GM12878 (cell line): ENCODE results near the gene NAP1L1. TPM values are rescaled to one million over a fixed set of nuclear protein-coding genes. Genes with fewer than 3 reads are reported as not detected.

Source experiments
- CHD1 ChIP-seq: IDR thresholded peaks from 2 replicates; pipeline ENCODE4 v1.6.1; 2012; ENCODE audit warnings: low read depth, low read length, improper control_type of control experiment
- EGR1 ChIP-seq, 2 experiments: IDR thresholded peaks; 1 replicate in 1 of 2; 2 replicates in 1 of 2; pipeline ENCODE4 v1.6.1; 2011 to 2012; ENCODE audit warnings: low read depth in 2 of 2, low read length in 2 of 2, borderline replicate concordance in 1 of 2, mild to moderate bottlenecking in 1 of 2, moderate library complexity in 1 of 2
- ESRRA ChIP-seq: IDR thresholded peaks from 2 replicates; pipeline ENCODE4 v1.6.1; 2012; ENCODE audit warnings: mild to moderate bottlenecking, low read length, improper control_type of control experiment
- HDGF ChIP-seq: fragments of 450-650 bp; IDR thresholded peaks from 2 replicates; pipeline ENCODE4 v1.6.1; 2016; ENCODE audit warnings: antibody characterized with exemption
- IRF4 ChIP-seq: IDR thresholded peaks from 2 replicates; pipeline ENCODE4 v1.6.1; 2011; ENCODE audit warnings: low read depth, low read length
- PAX8 ChIP-seq: fragments of 450-650 bp; IDR thresholded peaks from 2 replicates; pipeline ENCODE4 v1.6.1; 2017; ENCODE audit warnings: mild to moderate bottlenecking, moderate library complexity
- POLR2AphosphoS5 ChIP-seq: IDR thresholded peaks from 2 replicates; pipeline ENCODE4 v1.6.1; 2011; ENCODE audit warnings: mild to moderate bottlenecking, low read length, inconsistent platforms
- STAT3 ChIP-seq: IDR thresholded peaks from 2 replicates; pipeline ENCODE4 v1.6.1; 2011; ENCODE audit warnings: low read depth, low read length, improper control_type of control experiment
- ZZZ3 ChIP-seq: IDR thresholded peaks from 2 replicates; pipeline ENCODE4 v1.6.1; 2011; ENCODE audit warnings: low read depth; ENCODE audit not compliant: control insufficient read depth, insufficient read length
- polyA plus RNA-seq, 11 experiments: library from polyadenylated mRNA; depleted of rRNA in 4 of 11; unstranded in 6 of 11; stranded (reverse) in 5 of 11; fragments of >200 nt; fragmentation: Nextera tagmentation in 4 of 11; fragmentation: Illumina TruSeq in 1 of 11; extraction: Ambion mirVana in 4 of 11; extraction: Trizol in 1 of 11; gene quantifications; 1 replicate in 1 of 11; 2 replicates in 10 of 11; pipeline versions ENCODE4 v1.2.1 to v1.2.3, GENCODE V29; 2011 to 2016; ENCODE audit warnings: inconsistent platforms in 2 of 11, missing spikeins in 2 of 11, low read depth in 1 of 11
- total RNA-seq, 4 experiments: library from RNA; depleted of rRNA in 3 of 4; stranded (reverse); fragments of >200 nt in 3 of 4; fragmentation: Illumina TruSeq in 1 of 4; extraction: Trizol in 1 of 4; gene quantifications; 2 replicates each; pipeline versions ENCODE4 v1.2.1 to v1.2.3, GENCODE V29; 2013 to 2021
- TF ChIP-seq, protein P1 (sequence below): fragments of 450-650 bp; IDR thresholded peaks from 2 replicates; pipeline ENCODE4 v1.6.1; 2016; ENCODE audit warnings: mild to moderate bottlenecking, moderate library complexity, borderline replicate concordance
- TF ChIP-seq, protein P2 (sequence below): IDR thresholded peaks from 2 replicates; pipeline ENCODE4 v1.6.1; 2012; ENCODE audit warnings: low read length, inconsistent platforms
- TF ChIP-seq, protein P3 (sequence below): fragments of 450-650 bp; IDR thresholded peaks from 2 replicates; pipeline ENCODE4 v1.6.1; 2016; ENCODE audit warnings: mild to moderate bottlenecking
- TF ChIP-seq, protein P4 (sequence below): fragments of 450-650 bp; IDR thresholded peaks from 2 replicates; pipeline ENCODE4 v1.6.1; 2017; ENCODE audit warnings: mild to moderate bottlenecking
- TF ChIP-seq, protein P5 (sequence below): IDR thresholded peaks from 2 replicates; pipeline ENCODE4 v1.6.1; 2012; ENCODE audit warnings: low read depth, low read length, improper control_type of control experiment
- TF ChIP-seq, protein P6 (sequence below): IDR thresholded peaks from 2 replicates; pipeline ENCODE4 v1.6.1; 2012; ENCODE audit warnings: mild to moderate bottlenecking, low read depth, low read length

NAP1L1 gene
- total and polyA plus RNA-seq, 10 of the 15 experiments (the other 5 are each of a cell fraction or from before 2014, with no cell fraction given): 256 to 1,036 (median 536) TPM

DNA sequence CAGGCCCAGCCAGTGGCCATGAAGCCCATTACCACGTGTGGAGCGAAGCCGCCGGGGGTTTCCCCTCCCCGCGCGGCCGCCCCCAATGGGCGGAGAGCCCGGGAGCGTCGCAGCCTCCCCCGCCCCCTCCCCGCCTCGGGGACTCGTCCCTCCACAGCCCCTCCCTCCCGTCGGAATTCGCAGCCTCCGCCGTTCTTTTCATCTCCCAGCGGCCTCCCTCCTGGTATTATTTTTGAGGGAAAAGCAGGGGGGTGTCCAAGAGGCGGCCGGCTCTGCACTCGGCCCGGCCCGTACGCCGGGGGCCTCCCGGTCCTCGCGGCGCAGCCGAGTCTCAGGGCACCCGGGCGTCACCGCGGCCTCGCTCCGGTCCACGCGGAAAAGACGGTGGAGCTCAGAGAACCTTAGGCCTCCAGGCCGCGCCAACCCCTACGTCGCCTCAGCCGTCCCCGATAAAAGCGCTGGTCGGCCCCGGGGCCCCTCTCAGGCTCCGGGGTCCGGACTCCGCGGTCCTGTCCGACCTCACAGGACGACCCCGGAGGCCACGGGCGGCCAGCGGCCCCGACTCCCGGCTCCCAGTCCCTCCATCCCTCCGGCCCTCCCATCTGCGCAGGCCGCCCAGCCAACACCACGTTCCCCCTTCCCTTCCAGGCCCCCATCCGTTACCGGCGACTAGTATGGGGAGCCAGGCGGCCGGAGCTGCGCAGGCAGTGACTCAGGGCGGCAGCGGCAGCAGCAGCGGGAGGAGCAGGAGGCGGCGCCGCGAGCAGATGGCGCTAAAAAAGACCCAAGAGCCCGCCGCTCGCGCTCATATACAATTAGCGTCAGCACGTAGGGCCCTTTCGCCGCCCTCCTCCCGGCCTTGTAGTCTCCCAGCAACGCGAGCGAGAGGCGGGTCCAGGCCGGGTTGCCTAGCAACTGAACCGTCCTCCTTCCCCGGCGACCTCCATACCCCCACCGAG, at the start of gene NAP1L1 (continued):
- TF ChIP-seq, protein P1, sequence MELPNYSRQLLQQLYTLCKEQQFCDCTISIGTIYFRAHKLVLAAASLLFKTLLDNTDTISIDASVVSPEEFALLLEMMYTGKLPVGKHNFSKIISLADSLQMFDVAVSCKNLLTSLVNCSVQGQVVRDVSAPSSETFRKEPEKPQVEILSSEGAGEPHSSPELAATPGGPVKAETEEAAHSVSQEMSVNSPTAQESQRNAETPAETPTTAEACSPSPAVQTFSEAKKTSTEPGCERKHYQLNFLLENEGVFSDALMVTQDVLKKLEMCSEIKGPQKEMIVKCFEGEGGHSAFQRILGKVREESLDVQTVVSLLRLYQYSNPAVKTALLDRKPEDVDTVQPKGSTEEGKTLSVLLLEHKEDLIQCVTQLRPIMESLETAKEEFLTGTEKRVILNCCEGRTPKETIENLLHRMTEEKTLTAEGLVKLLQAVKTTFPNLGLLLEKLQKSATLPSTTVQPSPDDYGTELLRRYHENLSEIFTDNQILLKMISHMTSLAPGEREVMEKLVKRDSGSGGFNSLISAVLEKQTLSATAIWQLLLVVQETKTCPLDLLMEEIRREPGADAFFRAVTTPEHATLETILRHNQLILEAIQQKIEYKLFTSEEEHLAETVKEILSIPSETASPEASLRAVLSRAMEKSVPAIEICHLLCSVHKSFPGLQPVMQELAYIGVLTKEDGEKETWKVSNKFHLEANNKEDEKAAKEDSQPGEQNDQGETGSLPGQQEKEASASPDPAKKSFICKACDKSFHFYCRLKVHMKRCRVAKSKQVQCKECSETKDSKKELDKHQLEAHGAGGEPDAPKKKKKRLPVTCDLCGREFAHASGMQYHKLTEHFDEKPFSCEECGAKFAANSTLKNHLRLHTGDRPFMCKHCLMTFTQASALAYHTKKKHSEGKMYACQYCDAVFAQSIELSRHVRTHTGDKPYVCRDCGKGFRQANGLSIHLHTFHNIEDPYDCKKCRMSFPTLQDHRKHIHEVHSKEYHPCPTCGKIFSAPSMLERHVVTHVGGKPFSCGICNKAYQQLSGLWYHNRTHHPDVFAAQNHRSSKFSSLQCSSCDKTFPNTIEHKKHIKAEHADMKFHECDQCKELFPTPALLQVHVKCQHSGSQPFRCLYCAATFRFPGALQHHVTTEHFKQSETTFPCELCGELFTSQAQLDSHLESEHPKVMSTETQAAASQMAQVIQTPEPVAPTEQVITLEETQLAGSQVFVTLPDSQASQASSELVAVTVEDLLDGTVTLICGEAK: peak; percentile 35; the same call in 1 of the 2 replicates
- TF ChIP-seq, protein P2, sequence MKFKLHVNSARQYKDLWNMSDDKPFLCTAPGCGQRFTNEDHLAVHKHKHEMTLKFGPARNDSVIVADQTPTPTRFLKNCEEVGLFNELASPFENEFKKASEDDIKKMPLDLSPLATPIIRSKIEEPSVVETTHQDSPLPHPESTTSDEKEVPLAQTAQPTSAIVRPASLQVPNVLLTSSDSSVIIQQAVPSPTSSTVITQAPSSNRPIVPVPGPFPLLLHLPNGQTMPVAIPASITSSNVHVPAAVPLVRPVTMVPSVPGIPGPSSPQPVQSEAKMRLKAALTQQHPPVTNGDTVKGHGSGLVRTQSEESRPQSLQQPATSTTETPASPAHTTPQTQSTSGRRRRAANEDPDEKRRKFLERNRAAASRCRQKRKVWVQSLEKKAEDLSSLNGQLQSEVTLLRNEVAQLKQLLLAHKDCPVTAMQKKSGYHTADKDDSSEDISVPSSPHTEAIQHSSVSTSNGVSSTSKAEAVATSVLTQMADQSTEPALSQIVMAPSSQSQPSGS: no peak
- TF ChIP-seq ZZZ3 (no peak), EGR1 (IDR thresholded peaks at IDR 0.05; ENCODE audit: borderline replicate concordance in 1 of 2, low read depth in 2 of 2, low read length in 2 of 2) (peak in 1 of 2 experiments; percentile 77; a peak in 2 of 3 replicates), STAT3 (no peak), ESRRA (peak; percentile 18; the same call in 1 of the 2 replicates), HDGF (peak; percentile 82; the same call in 1 of the 2 replicates), CHD1 (no peak), POLR2AphosphoS5 (peak; percentile 90), PAX8 (no peak), IRF4 (no peak)
- TF ChIP-seq, protein P3, sequence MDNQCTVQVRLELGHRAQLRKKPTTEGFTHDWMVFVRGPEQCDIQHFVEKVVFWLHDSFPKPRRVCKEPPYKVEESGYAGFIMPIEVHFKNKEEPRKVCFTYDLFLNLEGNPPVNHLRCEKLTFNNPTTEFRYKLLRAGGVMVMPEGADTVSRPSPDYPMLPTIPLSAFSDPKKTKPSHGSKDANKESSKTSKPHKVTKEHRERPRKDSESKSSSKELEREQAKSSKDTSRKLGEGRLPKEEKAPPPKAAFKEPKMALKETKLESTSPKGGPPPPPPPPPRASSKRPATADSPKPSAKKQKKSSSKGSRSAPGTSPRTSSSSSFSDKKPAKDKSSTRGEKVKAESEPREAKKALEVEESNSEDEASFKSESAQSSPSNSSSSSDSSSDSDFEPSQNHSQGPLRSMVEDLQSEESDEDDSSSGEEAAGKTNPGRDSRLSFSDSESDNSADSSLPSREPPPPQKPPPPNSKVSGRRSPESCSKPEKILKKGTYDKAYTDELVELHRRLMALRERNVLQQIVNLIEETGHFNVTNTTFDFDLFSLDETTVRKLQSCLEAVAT: no peak
- TF ChIP-seq, protein P4, sequence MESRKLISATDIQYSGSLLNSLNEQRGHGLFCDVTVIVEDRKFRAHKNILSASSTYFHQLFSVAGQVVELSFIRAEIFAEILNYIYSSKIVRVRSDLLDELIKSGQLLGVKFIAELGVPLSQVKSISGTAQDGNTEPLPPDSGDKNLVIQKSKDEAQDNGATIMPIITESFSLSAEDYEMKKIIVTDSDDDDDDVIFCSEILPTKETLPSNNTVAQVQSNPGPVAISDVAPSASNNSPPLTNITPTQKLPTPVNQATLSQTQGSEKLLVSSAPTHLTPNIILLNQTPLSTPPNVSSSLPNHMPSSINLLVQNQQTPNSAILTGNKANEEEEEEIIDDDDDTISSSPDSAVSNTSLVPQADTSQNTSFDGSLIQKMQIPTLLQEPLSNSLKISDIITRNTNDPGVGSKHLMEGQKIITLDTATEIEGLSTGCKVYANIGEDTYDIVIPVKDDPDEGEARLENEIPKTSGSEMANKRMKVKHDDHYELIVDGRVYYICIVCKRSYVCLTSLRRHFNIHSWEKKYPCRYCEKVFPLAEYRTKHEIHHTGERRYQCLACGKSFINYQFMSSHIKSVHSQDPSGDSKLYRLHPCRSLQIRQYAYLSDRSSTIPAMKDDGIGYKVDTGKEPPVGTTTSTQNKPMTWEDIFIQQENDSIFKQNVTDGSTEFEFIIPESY: no peak
- TF ChIP-seq, protein P5, sequence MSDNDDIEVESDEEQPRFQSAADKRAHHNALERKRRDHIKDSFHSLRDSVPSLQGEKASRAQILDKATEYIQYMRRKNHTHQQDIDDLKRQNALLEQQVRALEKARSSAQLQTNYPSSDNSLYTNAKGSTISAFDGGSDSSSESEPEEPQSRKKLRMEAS: peak; percentile 64; the same call in 1 of the 2 replicates
- TF ChIP-seq, protein P6, sequence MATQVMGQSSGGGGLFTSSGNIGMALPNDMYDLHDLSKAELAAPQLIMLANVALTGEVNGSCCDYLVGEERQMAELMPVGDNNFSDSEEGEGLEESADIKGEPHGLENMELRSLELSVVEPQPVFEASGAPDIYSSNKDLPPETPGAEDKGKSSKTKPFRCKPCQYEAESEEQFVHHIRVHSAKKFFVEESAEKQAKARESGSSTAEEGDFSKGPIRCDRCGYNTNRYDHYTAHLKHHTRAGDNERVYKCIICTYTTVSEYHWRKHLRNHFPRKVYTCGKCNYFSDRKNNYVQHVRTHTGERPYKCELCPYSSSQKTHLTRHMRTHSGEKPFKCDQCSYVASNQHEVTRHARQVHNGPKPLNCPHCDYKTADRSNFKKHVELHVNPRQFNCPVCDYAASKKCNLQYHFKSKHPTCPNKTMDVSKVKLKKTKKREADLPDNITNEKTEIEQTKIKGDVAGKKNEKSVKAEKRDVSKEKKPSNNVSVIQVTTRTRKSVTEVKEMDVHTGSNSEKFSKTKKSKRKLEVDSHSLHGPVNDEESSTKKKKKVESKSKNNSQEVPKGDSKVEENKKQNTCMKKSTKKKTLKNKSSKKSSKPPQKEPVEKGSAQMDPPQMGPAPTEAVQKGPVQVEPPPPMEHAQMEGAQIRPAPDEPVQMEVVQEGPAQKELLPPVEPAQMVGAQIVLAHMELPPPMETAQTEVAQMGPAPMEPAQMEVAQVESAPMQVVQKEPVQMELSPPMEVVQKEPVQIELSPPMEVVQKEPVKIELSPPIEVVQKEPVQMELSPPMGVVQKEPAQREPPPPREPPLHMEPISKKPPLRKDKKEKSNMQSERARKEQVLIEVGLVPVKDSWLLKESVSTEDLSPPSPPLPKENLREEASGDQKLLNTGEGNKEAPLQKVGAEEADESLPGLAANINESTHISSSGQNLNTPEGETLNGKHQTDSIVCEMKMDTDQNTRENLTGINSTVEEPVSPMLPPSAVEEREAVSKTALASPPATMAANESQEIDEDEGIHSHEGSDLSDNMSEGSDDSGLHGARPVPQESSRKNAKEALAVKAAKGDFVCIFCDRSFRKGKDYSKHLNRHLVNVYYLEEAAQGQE: no peak
